GM21526 (cell line): ENCODE data around the gene QRICH1.

Source experiments
- ATAC-seq: cut with Tn5 transposase; IDR thresholded peaks from one replicate; pipeline ENCODE4 v1.9.1; 2021; ENCODE audit warnings: moderate library complexity; ENCODE audit not compliant: unreplicated experiment, low FRiP score

Gene QRICH1

DNA sequence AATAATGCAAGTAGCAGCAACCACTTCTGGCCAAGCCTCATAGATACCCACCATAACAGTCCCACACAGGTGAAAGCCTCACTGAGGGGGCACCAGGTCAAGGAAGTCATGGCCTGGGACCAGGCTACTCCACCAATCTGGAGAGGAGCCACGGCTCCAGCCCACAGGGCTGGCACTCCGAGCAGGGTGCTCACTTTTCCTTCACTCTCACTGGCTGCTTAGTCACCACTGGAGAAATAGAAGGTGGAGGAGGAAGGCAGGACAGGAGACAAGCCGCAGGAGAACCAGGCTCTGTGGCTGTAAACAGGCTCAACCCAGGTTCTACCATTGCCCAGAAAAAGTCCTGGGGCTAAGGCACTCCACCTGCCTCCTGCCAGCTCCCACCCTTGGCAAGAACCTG is 25.6 kb upstream of the QRICH1 start:
- no peak for ATAC-seq

GRCh38 chr3:49119036-49119435 is 25.2 kb upstream of the QRICH1 start:
- ATAC-seq, result no peak

DNA sequence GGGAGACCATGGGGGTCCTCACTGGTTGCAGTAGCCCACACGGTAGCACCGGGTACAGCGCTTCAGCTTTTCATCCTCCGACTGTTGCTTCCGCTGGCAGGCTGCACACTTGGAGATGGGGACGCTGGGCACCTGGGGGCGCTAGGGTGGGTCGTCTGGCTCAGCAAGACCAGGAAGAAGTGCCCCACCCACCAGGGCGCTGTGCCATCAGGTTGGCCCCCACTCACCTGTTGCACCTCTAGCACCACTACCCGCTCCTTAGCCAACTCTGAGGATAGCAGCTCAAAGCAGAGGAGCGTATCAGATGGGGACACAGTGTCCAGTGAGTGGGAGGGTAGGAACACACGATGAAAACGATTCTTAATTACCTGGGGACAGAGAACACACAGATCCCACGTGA is 18.4 kb upstream of the QRICH1 start:
- ATAC-seq, result no peak

- no peak for ATAC-seq
These were observed 17.5 kb upstream of the QRICH1 start for GRCh38 chr3:49111347-49111746.

GRCh38 chr3:49110780-49111179 is 16.9 kb upstream of the QRICH1 start:
- no peak for ATAC-seq

GRCh38 chr3:49108346-49108745 is 14.5 kb upstream of the QRICH1 start:
- no peak for ATAC-seq

DNA sequence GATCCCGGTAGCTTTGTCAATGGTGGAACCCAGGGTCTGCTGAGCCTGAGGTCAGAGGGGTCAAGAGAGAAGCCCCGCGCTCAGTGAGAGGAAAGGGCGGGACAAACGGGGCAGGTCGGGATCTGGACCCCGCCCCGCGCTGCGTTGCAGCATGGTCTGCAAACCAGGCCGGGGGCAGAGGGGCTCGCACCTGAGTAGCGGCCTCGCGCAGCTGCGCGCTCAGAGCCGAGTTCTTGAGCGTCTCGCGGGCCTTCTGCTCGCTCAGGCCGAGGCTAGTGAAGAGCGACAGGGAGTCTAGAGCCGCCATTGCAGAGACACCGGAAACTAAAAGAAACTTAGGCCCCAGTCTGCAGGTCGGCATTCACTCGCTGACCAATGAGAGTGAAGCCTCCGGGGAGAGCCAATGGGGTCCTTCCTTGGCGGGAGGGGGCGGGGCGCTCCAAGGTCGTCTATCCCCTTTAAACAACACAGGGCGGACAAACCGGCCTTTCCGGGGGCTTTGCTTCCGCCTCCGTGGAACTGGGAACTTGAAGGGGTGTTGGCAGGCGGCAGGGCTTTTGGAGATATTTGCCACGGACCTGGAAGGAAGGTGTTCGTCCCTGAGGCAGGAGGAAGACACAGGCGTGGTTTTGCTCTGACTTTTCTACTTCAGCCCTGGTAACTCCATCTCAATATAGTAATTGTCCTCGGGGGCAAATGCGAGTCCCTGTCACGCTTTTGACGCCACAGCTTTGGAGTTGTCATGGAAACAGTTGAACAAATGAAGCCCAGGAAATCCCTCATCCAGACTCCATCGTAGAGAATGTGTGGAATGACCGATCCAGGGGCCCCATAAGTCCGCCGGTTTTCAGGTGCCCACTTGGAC is 10.8 kb upstream of the QRICH1 start, which contains the start of gene QARS1:
Gene QARS1, minus strand, starts transcription at position 331 of the 865 bp plus-strand sequence. Its CDS starts 24 bp downstream, at position 307.
- peak; percentile 69 for ATAC-seq

GRCh38 chr3:49104052-49104426 is 10.2 kb upstream of the QRICH1 start:
- no peak for ATAC-seq

- ATAC-seq, result no peak
These were observed 6.3 kb upstream of the QRICH1 start for GRCh38 chr3:49100046-49100615.

DNA sequence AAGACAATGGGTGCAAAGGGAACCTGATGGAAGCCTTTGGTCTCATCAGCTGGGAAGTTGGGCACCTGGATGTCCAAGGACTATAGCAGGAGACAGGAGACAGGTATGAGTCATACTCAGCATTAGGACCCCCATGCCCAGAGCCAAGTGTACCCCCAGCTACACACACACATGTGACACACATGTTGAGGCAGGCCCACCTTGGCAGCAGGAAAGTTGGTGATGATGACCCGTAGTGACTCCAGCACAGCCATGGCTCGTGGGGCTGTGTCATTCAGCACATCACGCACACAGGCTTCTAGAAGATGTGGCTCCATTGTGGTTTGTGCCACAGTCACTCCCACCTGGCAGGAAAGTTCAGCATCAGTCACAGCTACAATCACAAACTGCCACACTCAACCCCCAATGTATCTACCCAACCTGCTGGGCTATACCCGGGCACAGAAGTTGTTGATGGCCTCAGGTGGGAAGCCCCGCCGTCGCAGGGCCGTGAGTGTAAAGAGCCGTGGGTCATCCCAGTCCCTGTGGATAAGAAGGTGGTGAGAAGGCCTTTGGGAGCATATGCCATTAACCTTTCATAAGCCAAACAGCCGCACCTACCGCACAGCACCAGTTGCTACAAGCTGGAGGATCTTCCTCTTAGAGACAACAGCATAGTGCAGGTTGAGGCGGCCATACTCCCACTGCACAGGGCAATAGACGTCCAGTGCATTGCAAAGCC is 5.2 kb upstream of the QRICH1 start:
- no peak for ATAC-seq

DNA sequence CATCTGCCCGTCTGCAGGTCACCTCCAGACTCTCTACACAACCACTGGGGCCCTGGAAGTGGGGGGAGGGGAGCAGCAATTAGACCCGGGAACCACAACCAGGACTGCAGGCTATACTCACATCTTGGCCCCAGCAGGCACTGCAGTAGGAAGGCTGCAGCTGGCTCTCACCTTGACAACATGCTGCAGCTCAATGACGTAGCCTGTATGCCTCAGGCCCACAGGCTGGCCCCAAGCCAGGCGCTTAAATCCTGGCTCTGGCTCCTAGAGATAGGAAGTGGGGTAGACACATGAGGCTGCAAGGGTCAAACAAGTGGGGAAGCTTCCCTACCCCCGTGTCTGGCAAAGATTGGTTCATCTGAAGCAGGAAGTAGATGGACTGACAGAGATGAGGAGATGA is 4.6 kb upstream of the QRICH1 start:
- no peak for ATAC-seq

GRCh38 chr3:49092938-49093852 is 676 bp downstream of the QRICH1 start:
- peak; percentile 31 for ATAC-seq

DNA sequence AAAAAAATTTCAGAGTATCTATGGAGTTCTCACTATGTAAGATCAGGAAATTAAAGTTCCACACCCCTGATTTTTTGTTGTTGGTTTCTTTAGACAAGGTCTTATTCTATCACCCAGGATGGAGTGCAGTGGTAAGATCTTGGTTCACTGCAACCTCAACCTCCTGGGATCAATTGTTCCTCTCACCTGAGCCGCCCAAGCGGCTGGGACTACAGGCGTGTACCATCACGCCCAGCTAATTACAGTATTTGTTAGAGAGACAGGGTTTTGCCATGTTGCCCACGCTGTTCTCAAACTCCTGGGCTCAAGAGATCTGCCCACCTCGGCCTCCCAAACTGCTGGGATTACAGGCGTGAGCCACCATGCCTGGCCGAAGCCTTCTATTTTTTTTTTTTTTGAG is 12.4 kb downstream of the QRICH1 start:
- ATAC-seq, result no peak

DNA sequence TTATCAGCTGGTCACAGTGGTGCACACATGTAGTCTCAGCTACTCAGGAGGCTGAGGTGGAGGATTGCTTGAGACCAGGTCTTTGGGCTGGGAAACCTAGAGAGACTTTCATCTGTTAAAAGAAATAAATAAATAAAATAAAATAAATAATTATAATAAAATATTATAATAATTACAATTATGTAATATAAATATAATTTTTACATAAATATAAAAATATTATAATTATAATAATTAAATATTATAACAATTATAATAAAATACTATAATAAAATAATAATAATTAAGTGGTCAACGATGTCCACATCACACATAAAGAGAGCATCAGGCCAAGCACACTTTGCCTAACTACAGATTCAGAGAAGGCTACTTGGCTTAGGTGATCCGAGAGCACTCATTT is 14.6 kb downstream of the QRICH1 start:
- no peak for ATAC-seq

- no peak for ATAC-seq
These were observed 17.2 kb downstream of the QRICH1 start for GRCh38 chr3:49076646-49077045.

GRCh38 chr3:49076116-49076515 is 17.8 kb downstream of the QRICH1 start:
- no peak for ATAC-seq

DNA sequence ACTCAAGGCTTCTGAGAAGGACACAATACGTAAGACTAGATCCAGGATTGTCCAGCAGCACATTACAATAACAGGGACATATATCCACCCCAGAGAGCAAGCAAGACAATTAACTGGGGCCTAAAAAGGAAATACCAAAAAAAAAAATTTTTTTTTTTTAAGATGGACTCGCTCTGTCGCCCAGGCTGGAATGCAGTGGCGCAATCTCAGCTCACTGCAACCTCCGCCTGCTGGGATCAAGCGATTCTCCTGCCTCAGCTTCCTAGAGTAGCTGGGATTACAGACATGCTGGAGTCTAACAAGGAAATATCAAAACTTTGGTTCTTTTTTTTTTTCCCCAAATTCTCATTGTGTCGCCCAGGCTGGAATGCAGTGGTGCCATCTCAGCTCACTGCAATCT is 35.9 kb downstream of the QRICH1 start:
- no peak for ATAC-seq

DNA sequence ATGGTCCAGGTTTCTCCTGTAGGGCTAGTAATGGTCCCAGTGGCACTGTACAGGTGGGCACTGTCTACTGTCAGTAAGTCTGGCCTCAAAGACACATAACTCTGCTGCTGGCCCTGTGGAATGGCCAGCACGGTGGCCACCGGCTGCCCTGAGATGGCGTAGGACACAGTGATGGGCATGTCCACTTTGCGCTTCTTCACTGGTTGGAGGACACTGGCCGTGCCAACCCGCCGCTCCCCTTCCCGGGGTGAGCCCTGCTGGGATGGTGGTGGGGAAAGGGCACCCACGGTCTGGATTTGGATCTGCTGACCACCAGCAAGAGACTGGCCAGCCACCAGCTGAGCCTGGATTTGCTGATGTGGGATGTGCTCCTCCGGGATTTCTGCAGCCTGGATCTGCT is 36.6 kb downstream of the QRICH1 start:
- ATAC-seq, result no peak

- no peak for ATAC-seq
These were observed 39.5 kb downstream of the QRICH1 start for GRCh38 chr3:49054344-49054862.

DNA sequence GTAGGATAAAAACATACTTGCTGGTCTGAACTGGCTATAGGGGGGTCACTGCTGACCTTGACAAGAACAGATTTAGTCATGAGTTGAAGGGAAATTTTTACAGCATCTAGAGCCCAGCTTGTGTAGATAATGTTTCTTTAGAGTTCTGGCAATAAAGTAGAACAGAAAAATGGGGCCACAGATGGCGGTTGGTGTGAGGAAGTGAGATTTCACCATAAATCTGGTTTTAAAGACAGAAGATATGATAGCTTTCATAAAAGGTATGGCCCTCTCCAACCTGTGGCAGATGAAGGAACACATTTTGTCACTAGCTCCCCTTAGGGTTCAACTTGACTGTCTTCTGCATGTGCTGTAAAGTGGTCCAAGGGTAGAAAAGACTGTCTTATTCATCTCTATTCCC is 40.3 kb downstream of the QRICH1 start:
- no peak for ATAC-seq
